CD4-positive, alpha-beta T cell treated with Interleukin-15 for 1 hour (primary cell): ENCODE results near the gene NUDCD3.
"Not testable (repeated sequence)": the region's sequence is repeated elsewhere in the genome, so short reads cannot be mapped to it uniquely, and the experiment has no call there.

ENCODE experiments used
- DNase-seq: peaks from one replicate; pipeline ENCODE4 v3.0.0-alpha.2; 2020

Gene NUDCD3

GRCh38 chr7:44445986-44446671, 44.3 kb downstream of the NUDCD3 start:
- no peak for DNase-seq

GRCh38 chr7:44441079-44441478, 49.4 kb downstream of the NUDCD3 start:
- no peak for DNase-seq

GRCh38 chr7:44440577-44441078, 49.8 kb downstream of the NUDCD3 start:
- no peak for DNase-seq

GRCh38 chr7:44439926-44440325, 50.5 kb downstream of the NUDCD3 start:
- no peak for DNase-seq

- no peak for DNase-seq
These were observed 51.6 kb downstream of the NUDCD3 start for GRCh38 chr7:44438816-44439215.

- DNase-seq = no peak
These were observed 56.3 kb downstream of the NUDCD3 start for GRCh38 chr7:44434201-44434600.

- no peak for DNase-seq
These were observed 57.0 kb downstream of the NUDCD3 start for GRCh38 chr7:44433255-44434022.

- DNase-seq = no peak
These were observed 58.0 kb downstream of the NUDCD3 start for GRCh38 chr7:44432381-44432977.

- DNase-seq = peak; percentile 23
These were observed 59.3 kb downstream of the NUDCD3 start for GRCh38 chr7:44431091-44431608.

GRCh38 chr7:44430054-44430453, 60.4 kb downstream of the NUDCD3 start:
- DNase-seq = no peak

GRCh38 chr7:44424762-44425161, 65.7 kb downstream of the NUDCD3 start:
- DNase-seq = not testable (repeated sequence)

GRCh38 chr7:44416941-44417340, 73.5 kb downstream of the NUDCD3 start:
- DNase-seq = no peak

GRCh38 chr7:44415510-44415909, 74.9 kb downstream of the NUDCD3 start:
- no peak for DNase-seq

- no peak for DNase-seq
These were observed 75.4 kb downstream of the NUDCD3 start for GRCh38 chr7:44415047-44415446.

GRCh38 chr7:44411306-44411705, 79.2 kb downstream of the NUDCD3 start:
- DNase-seq = no peak

- DNase-seq = no peak
These were observed 81.9 kb downstream of the NUDCD3 start for GRCh38 chr7:44408596-44408995.

GRCh38 chr7:44403775-44404174, 86.7 kb downstream of the NUDCD3 start:
- no peak for DNase-seq

- no peak for DNase-seq
These were observed 87.2 kb downstream of the NUDCD3 start for GRCh38 chr7:44403176-44403759.

GRCh38 chr7:44402401-44403060, 87.9 kb downstream of the NUDCD3 start:
- no peak for DNase-seq

GRCh38 chr7:44401692-44402091, 88.8 kb downstream of the NUDCD3 start:
- no peak for DNase-seq

GRCh38 chr7:44400033-44400511, 90.4 kb downstream of the NUDCD3 start:
- no peak for DNase-seq

- DNase-seq = no peak
These were observed 91.4 kb downstream of the NUDCD3 start for GRCh38 chr7:44398953-44399574.
